ENCODE data around the gene SEL1L3. TPM values are rescaled to one million over a fixed set of nuclear protein-coding genes. Genes with fewer than 3 reads are reported as not detected.

Gene SEL1L3
- total and polyA plus RNA-seq, 2 donors (not counting 3 experiments of a cell fraction or from before 2014, with no cell fraction given): 53.4 to 122 TPM

- no peaks in the 10 kb centered on the region for H3K9me3 ChIP-seq (replicated peaks; ENCODE audit: control insufficient read depth, insufficient read depth, low read length)
- H3K4me3 ChIP-seq (replicated peaks in 1 of 3; ENCODE audit: insufficient read depth in 1 of 3, low read depth in 1 of 3, low read length in 3 of 3): no peak overlapping the region
- FAIRE-seq (no peak), DNase-seq (ENCODE audit: low read depth, low spot score) (no peak)
- H3K79me2 ChIP-seq (ENCODE audit: control insufficient read depth, insufficient read depth, low read length): no peaks in the 10 kb centered on the region
- no peaks in the 10 kb centered on the region for H3K4me1 ChIP-seq (ENCODE audit: control insufficient read depth, extremely low read depth, insufficient read depth, low read length)
- BruUV-seq (replicated peaks): no TSS peak
- H3K9me1 ChIP-seq (replicated peaks; ENCODE audit: control insufficient read depth, extremely low read depth, insufficient read depth, low read length): no peaks in the 10 kb centered on the region
- H2AFZ ChIP-seq (ENCODE audit: low read depth, low read length): no peak overlapping the region
- POLR2A ChIA-PET: no interaction called here
- intact Hi-C loops (cut with micrococcal nuclease) (no loop called here), dilution Hi-C loops (cut with MboI; ENCODE audit: extremely low pct_ligation_motif_present, low sequenced_read_pairs) (no loop called here)
- no peaks in the 10 kb centered on the region for H3K27me3 ChIP-seq (ENCODE audit: control insufficient read depth in 2 of 2, insufficient read depth in 2 of 2, low read length in 2 of 2)
- H4K20me1 ChIP-seq (replicated peaks; ENCODE audit: control insufficient read depth, extremely low read depth, insufficient read depth, low read length): no peaks in the 10 kb centered on the region
- H3K9ac ChIP-seq (replicated peaks; ENCODE audit: extremely low read depth, insufficient read depth, low read length): no peak overlapping the region
- no peak overlapping the region for H3K27ac ChIP-seq (ENCODE audit: insufficient read depth, low read depth, low read length)
- TF ChIP-seq MAX (IDR thresholded peaks at IDR 0.05; ENCODE audit: insufficient read depth, insufficient read length) (no peak), GATA2 (IDR thresholded peaks at IDR 0.05; ENCODE audit: insufficient read depth, insufficient read length, low read depth, low read length) (no peak), POLR2A (IDR thresholded peaks at IDR 0.05; ENCODE audit: low read depth, low read length) (no peak)
- CTCF ChIA-PET: no interaction called here
- H3K4me2 ChIP-seq (ENCODE audit: insufficient read depth, low read length): no peak overlapping the region
- H3K36me3 ChIP-seq (ENCODE audit: control insufficient read depth in 2 of 2, extremely low read depth in 1 of 2, insufficient read depth in 2 of 2, low read length in 2 of 2): peaks cover 7% of the 10 kb centered on the region in 2 experiments
These were observed 39.2 kb downstream of the SEL1L3 start for GRCh38 chr4:25823632-25824031.

GRCh38 chr4:25821899-25822298, 40.9 kb downstream of the SEL1L3 start:
- no peak overlapping the region for H3K4me2 ChIP-seq (ENCODE audit: insufficient read depth, low read length)
- POLR2A ChIA-PET: no interaction called here
- no peaks in the 10 kb centered on the region for H3K4me1 ChIP-seq (ENCODE audit: control insufficient read depth, extremely low read depth, insufficient read depth, low read length)
- TF ChIP-seq CTCF (IDR thresholded peaks at IDR 0.05; ENCODE audit: extremely low read depth in 1 of 2, insufficient read depth in 1 of 2, low read depth in 1 of 2, low read length in 2 of 2) (no peak), POLR2AphosphoS5 (IDR thresholded peaks at IDR 0.05; ENCODE audit: insufficient read depth, low read depth, low read length) (no peak), FOS (IDR thresholded peaks at IDR 0.05; ENCODE audit: borderline replicate concordance, insufficient read depth, low read length) (no peak), MYC (IDR thresholded peaks at IDR 0.05; ENCODE audit: low read depth, low read length) (no peak), MAX (IDR thresholded peaks at IDR 0.05; ENCODE audit: insufficient read depth, insufficient read length) (no peak), JUN (IDR thresholded peaks at IDR 0.05; ENCODE audit: borderline replicate concordance, insufficient read depth, insufficient read length, low read depth) (no peak), EZH2 (IDR thresholded peaks at IDR 0.05; ENCODE audit: borderline replicate concordance, low read depth, low read length, severe bottlenecking) (no peak), GATA2 (IDR thresholded peaks at IDR 0.05; ENCODE audit: insufficient read depth, insufficient read length, low read depth, low read length) (no peak), POLR2A (IDR thresholded peaks at IDR 0.05; ENCODE audit: low read depth, low read length) (no peak)
- CTCF ChIA-PET: interaction anchor here (1.6 kb wide), 1 partner anchor 380 kb away, joined by 3 read pairs; no protein-coding TSS in a partner anchor
- no peak overlapping the region for H2AFZ ChIP-seq (ENCODE audit: low read depth, low read length)
- peaks cover 7 to 18% of the 10 kb centered on the region in 2 experiments for H3K36me3 ChIP-seq (ENCODE audit: control insufficient read depth in 2 of 2, extremely low read depth in 1 of 2, insufficient read depth in 2 of 2, low read length in 2 of 2)
- DNase-seq (ENCODE audit: low read depth, low spot score): no peak
- no peak overlapping the region for H3K9ac ChIP-seq (replicated peaks; ENCODE audit: extremely low read depth, insufficient read depth, low read length)
- H3K4me3 ChIP-seq (replicated peaks in 1 of 3; ENCODE audit: insufficient read depth in 1 of 3, low read depth in 1 of 3, low read length in 3 of 3): no peak overlapping the region
- intact Hi-C loops (cut with micrococcal nuclease) (no loop called here), dilution Hi-C loops (cut with MboI; ENCODE audit: extremely low pct_ligation_motif_present, low sequenced_read_pairs) (no loop called here)
- H3K79me2 ChIP-seq (ENCODE audit: control insufficient read depth, insufficient read depth, low read length): no peaks in the 10 kb centered on the region
- no peak overlapping the region for H3K27ac ChIP-seq (ENCODE audit: insufficient read depth, low read depth, low read length)
- H3K27me3 ChIP-seq (ENCODE audit: control insufficient read depth in 2 of 2, insufficient read depth in 2 of 2, low read length in 2 of 2): no peaks in the 10 kb centered on the region
- no TSS peak for BruUV-seq (replicated peaks)
- no peak for FAIRE-seq
- no peaks in the 10 kb centered on the region for H3K9me1 ChIP-seq (replicated peaks; ENCODE audit: control insufficient read depth, extremely low read depth, insufficient read depth, low read length)
- no peaks in the 10 kb centered on the region for H3K9me3 ChIP-seq (replicated peaks; ENCODE audit: control insufficient read depth, insufficient read depth, low read length)
- H4K20me1 ChIP-seq (replicated peaks; ENCODE audit: control insufficient read depth, extremely low read depth, insufficient read depth, low read length): no peaks in the 10 kb centered on the region

Data from endothelial cell of umbilical vein (primary cell).